ENCODE data around the gene KCND2.
"Not testable (repeated sequence)": the region's sequence is repeated elsewhere in the genome, so short reads cannot be mapped to it uniquely, and the experiment has no call there.

The KCND2 gene

GRCh38 chr7:120733835-120734234 lies 460.9 kb downstream of the KCND2 start:
- no peak overlapping the region for H3K4me3 ChIP-seq (ENCODE audit: low read depth, low read length)

- H3K4me3 ChIP-seq (ENCODE audit: low read depth, low read length), result no peak overlapping the region
Observed at GRCh38 chr7:120735791-120736190, 462.8 kb downstream of the KCND2 start.

GRCh38 chr7:120738816-120739215 lies 465.8 kb downstream of the KCND2 start:
- no peak overlapping the region for H3K4me3 ChIP-seq (ENCODE audit: low read depth, low read length)

- no peak overlapping the region for H3K4me3 ChIP-seq (ENCODE audit: low read depth, low read length)
Observed at GRCh38 chr7:120740348-120740747, 467.4 kb downstream of the KCND2 start.

- no peak overlapping the region for H3K4me3 ChIP-seq (ENCODE audit: low read depth, low read length)
Observed at GRCh38 chr7:120741371-120742042, 468.5 kb downstream of the KCND2 start.

GRCh38 chr7:120742372-120742771 lies 469.4 kb downstream of the KCND2 start:
- H3K4me3 ChIP-seq (ENCODE audit: low read depth, low read length), result no peak overlapping the region

GRCh38 chr7:120743128-120743527 lies 470.2 kb downstream of the KCND2 start:
- no peak overlapping the region for H3K4me3 ChIP-seq (ENCODE audit: low read depth, low read length)

GRCh38 chr7:120760050-120760449 lies 487.1 kb downstream of the KCND2 start:
- H3K4me3 ChIP-seq (ENCODE audit: low read depth, low read length), result no peak overlapping the region

GRCh38 chr7:120760851-120761250 lies 487.9 kb downstream of the KCND2 start:
- no peak overlapping the region for H3K4me3 ChIP-seq (ENCODE audit: low read depth, low read length)

GRCh38 chr7:120770206-120770605 lies 497.2 kb downstream of the KCND2 start:
- H3K4me3 ChIP-seq (ENCODE audit: low read depth, low read length), result no peak overlapping the region

- no peak overlapping the region for H3K4me3 ChIP-seq (ENCODE audit: low read depth, low read length)
Observed at GRCh38 chr7:120774481-120774880, 501.5 kb downstream of the KCND2 start.

- H3K4me3 ChIP-seq (ENCODE audit: low read depth, low read length), result no peak overlapping the region
Observed at GRCh38 chr7:120775755-120776154, 502.8 kb downstream of the KCND2 start.

GRCh38 chr7:120779078-120779477 lies 506.1 kb downstream of the KCND2 start:
- H3K4me3 ChIP-seq (ENCODE audit: low read depth, low read length), result not testable (repeated sequence)

- H3K4me3 ChIP-seq (ENCODE audit: low read depth, low read length), result not testable (repeated sequence)
Observed at GRCh38 chr7:120780451-120780850, 507.5 kb downstream of the KCND2 start.

GRCh38 chr7:120780938-120781337 lies 508.0 kb downstream of the KCND2 start:
- H3K4me3 ChIP-seq (ENCODE audit: low read depth, low read length), result no peak overlapping the region

- H3K4me3 ChIP-seq (ENCODE audit: low read depth, low read length), result not testable (repeated sequence)
Observed at GRCh38 chr7:120781924-120782323, 508.9 kb downstream of the KCND2 start.

GRCh38 chr7:120783273-120783672 lies 510.3 kb downstream of the KCND2 start:
- H3K4me3 ChIP-seq (ENCODE audit: low read depth, low read length), result no peak overlapping the region

GRCh38 chr7:120783721-120784120 lies 510.7 kb downstream of the KCND2 start:
- H3K4me3 ChIP-seq (ENCODE audit: low read depth, low read length), result no peak overlapping the region

GRCh38 chr7:120785095-120785494 lies 512.1 kb downstream of the KCND2 start:
- H3K4me3 ChIP-seq (ENCODE audit: low read depth, low read length), result no peak overlapping the region

GRCh38 chr7:120792091-120792860 lies 519.3 kb downstream of the KCND2 start:
- H3K4me3 ChIP-seq (ENCODE audit: low read depth, low read length), result no peak overlapping the region

GRCh38 chr7:120792861-120793130 lies 519.8 kb downstream of the KCND2 start:
- H3K4me3 ChIP-seq (ENCODE audit: low read depth, low read length), result no peak overlapping the region

- H3K4me3 ChIP-seq (ENCODE audit: low read depth, low read length), result no peak overlapping the region
Observed at GRCh38 chr7:120793213-120793936, 520.4 kb downstream of the KCND2 start.

All from iPS-11a (cell line).